Activated CD4-positive, CD25-positive, alpha-beta regulatory T cell treated with anti-CD3 and anti-CD28 coated beads, Interleukin-2, amount 50 U/mL, for 72 hours (primary cell): ENCODE results near the gene NOL4L.

Source experiments
- DNase-seq: peaks from one replicate; pipeline ENCODE4 v3.0.0; 2021

The NOL4L gene

DNA sequence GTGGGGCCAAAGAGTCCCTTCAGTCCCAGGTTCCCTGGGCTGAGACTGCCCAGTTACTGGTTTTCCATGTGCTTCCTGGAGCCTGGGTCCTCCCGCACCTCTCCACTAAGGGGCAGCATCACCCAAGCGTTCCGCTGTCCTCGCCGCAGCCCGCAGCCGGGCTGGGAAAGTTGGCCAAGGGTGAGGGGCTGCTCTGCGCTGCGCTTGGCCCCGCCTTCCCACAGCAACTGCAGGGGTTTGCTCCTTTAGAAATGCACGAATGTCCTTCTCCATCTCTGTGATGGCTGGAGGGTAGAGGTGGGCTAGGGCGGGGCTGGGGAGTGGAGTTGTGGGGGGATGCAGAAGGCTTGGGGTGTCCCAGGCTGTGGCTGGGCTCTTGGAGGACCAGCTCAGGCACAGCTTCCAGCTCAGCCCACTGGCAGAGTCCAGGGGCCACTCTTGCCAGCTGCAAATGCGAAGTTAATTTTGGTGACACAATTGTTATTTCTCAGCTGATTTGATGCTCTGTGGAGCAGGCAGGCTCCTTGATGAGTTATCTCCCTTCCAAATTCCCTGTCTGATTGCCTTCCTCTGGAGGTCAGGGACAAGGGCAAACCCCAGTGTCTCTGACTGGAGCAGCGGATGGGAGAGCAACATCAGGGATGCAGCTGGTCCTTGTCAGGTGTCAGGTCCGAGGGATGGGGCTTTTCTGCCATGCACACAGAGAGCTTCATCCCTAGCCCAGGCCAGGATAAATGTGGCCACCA is 63.2 kb downstream of the NOL4L start:
- peak; percentile 70 for DNase-seq

DNA sequence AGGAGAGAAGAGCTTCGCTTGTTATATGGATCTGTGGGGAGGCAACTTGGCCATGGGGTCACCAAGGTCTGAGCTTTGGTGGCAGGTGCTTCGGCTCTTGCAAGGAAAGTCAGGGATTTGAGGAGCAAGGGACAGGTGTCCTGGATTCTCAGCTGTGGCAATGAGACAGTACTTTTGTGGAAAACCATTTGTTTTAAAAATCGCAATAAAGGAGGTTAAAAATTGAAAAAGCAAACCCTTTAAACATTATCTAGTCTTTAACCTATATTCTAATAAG is 64.3 kb downstream of the NOL4L start:
- no peak for DNase-seq

- DNase-seq: no peak
Measured at GRCh38 chr20:32519381-32519730, 65.8 kb downstream of the NOL4L start.

GRCh38 chr20:32518593-32519380 is 66.3 kb downstream of the NOL4L start:
- no peak for DNase-seq

DNA sequence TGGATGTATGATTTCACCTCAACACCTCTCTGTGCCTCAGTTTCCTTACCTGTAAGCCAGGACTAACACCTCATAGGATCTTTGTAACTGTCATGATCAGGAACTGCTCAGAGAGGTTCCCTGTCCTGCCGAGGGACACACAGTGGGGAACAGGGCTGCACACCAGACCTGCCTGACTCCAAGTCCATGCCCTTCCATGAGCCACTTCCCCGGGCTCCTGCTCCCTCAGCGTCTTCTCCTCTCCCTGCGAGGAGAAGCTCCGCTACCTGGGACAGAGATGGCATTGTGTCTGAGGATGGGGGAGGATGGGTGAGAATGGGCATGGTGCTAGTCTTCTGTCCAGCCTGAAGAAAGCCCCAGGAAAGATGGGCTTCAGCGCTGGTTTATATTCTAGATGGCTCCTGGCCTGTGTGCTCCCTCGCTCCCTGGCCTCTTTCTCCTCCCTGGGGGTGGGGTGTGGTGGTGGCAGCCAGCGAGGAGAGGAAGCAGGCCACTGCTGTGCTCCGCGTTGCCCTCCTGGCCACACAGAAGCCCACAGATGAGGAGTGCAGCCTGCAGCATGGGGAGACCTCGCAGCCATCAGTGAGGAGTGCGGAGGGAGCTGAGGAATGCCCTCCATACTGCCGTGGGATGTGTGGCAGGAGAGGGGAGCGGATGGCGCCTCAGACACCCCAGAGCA is 67.1 kb downstream of the NOL4L start:
- no peak for DNase-seq

DNA sequence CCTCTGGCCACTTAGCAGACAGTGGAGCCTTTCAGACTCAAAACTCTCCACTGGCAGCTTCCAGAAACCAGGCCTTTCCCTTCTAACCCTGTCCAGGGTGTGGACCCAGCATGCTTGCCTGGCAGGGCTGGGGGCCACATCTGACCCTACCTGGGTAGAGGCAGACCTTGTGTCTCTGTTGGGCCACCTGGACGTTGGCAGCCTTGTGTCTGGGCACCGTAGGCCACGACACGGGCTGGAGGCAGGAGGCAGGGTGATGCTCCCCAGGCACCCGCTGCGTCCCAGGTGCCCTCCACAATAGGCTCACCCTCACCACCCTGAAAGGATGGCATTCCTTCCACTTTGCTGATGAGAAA is 67.6 kb downstream of the NOL4L start:
- DNase-seq: no peak

GRCh38 chr20:32516583-32517517 is 68.3 kb downstream of the NOL4L start:
- DNase-seq: no peak

DNA sequence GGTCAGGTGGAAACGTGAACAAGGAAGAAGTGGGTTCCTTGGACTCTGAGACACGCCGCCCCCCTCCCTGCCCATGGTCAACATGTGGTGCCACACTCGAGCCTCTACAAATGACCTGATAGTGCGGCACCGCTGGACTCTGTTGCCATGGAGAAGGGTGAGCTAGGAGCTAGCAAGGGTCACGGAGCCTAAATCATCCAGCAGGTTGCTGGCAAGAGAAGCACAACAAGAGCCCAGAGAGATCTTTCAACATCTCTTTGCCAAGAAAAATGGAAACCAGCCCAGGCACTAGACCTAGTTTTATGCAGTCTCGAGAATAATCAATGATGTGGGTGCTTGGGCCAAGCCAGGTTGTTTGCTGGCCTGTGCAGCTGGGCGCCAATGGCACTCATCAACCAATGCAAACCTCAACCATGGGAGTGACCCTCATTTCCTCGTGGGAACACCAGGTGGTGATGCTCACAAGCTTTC is 69.5 kb downstream of the NOL4L start:
- DNase-seq: no peak

DNA sequence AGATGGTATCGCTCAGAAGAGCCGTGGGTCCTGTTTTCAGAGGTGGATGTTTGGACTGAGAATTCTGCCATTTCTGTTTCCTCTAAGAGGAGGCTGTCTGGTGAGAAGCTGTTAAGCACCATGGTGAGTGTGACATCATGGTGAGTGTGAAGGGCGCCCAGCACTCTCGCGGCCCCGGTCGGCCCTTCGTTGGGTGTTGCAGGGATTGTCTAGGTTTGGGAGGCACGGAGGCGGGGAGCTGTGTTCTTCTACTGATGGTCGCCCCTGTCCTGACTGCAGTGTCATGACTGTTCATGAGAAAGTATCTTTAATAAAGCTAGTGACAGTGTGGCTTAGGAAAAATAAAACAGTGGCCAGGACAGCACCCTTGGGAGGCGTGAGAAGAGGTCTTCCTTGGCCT is 70.4 kb downstream of the NOL4L start:
- no peak for DNase-seq

GRCh38 chr20:32513031-32513866 is 71.9 kb downstream of the NOL4L start:
- DNase-seq: no peak

GRCh38 chr20:32512047-32512385 is 73.1 kb downstream of the NOL4L start:
- no peak for DNase-seq

DNA sequence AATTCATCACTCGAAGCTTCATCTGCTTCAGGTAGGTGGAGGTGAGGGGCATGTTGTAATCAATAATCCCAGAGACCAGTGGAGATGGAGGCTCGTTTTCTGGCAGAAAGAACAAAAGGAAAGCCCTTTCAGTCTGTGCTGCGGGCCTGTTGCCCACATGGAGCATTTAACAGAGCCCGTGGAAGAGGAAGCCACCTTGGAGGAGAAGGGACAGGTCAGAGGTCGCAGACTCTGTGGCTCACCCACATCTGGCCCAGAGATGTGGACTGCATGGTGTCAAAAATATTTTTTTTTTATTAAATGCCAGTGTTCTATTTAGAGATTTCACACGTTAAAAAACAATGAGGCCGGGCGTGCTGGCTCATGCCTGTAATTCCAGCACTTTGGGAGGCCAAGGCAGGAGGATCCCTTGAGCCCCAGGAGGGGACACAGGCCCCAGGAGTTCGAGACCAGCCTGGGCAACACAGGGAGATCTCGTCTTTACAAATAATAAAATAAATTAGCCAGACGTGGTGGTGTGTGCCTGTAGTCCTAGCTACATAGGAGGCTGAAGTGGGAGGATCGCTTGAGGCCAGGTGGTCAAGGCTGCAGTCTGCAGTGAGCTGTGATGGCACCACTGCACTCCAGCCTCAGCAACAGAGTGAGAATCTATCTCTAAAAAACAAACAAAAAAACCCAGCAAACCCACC is 73.6 kb downstream of the NOL4L start:
- DNase-seq: no peak

GRCh38 chr20:32510601-32511357 is 74.4 kb downstream of the NOL4L start:
- DNase-seq: no peak

GRCh38 chr20:32510120-32510600 is 75.0 kb downstream of the NOL4L start:
- DNase-seq: no peak

DNA sequence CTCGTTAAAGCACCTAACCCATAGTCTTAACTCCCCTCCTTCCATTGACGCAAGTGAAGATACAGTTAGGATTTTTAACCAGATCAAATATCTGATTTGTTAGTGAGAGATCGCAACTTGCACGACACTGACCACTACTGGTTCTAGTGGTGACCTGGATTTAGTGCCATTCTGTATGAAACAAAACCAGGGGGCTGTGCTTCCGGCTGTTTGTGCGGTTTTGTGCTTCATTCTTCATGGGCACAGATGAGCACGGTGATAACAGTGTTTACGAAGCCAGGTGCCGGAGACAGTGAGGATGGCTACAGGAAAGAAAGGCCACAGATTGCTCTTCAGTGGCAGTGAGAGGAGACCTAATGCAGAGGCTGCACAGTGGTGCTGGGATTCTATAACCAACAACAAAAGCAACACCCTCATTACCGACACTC is 75.5 kb downstream of the NOL4L start:
- DNase-seq: no peak

DNA sequence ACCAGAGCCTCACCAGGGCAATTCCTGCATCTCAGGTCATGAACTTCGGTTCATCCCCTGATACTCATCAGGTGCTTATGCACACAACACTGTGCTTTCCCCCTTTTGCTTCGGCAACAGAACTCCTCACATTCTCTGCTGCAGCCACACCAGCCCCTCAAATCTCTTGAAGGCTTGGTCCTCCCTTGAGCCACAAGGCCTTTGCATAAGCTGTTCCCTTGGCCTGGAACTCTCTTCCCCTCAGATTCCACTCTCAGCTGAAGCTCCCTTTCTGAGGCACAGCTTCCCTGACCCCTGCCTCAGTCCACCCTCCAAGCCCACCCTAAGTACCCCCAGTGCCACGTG is 76.4 kb downstream of the NOL4L start:
- DNase-seq: no peak

GRCh38 chr20:32507998-32508774 is 76.9 kb downstream of the NOL4L start:
- no peak for DNase-seq

DNA sequence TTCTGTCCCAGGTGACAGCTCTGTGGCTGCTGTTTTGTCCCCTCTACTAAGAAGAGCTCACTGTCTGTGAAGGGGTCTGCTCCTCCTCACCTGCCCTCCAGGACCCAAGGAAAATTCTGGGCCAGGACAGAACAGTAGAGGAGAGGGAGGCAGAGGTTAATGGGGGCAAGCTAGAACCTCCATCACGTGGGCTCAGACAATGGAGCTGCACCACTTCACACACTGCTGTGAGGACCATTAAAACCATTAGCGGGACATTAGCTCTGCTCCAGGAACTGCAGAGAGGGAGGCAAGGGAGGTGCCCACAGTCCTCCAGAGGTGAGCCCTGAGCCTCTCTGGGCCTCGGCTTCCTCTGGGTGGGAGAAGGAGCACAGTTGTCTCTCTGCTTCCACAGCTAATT is 78.4 kb downstream of the NOL4L start:
- no peak for DNase-seq

DNA sequence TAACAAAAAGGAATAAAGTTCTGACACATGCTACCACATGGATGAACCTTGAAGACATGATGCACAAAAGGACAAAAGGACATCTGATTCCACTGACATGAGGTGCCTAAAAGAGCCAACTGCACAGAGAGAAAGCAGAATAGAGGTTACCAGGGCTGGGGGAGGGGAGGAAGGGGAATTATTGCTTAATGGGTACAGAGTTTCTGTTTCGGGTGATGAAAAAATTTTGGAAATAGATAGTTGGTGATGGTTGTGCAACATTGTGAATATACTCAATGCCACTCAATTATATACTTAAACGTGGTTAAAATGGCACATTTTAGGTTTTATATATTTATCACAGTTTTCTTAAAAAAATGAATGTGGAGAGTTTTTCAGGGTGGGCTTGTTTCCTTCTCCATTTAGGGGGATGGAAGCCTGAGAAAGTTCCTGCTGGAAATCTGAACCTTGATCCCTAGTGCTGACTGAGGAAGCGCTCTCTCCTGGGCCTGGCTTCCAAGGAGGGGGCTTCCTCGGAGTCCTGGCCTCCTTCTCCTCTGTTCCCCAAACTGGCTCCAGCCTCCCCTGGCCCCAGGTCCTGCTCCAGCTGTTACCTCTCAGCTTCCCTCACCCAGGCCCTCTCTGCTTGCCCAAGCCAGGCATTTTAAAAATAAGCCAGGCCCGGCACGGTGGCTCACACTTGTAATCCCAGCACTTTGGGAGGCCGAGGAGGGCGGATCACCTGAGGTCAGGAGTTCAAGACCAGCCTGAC is 79.2 kb downstream of the NOL4L start:
- no peak for DNase-seq
